GM19240 (cell line): Measurements from ENCODE around the gene ZFYVE21.

Experiments used
- DNase-seq: peaks from one replicate; pipeline ENCODE4 v3.0.0; 2011; ENCODE audit warnings: low spot score; ENCODE audit not compliant: insufficient read length

Gene ZFYVE21

GRCh38 chr14:103705504-103706284 is 9.9 kb upstream of the ZFYVE21 start:
- no peak for DNase-seq

- DNase-seq: no peak
These were observed 8.9 kb upstream of the ZFYVE21 start for GRCh38 chr14:103706551-103707328.

GRCh38 chr14:103707329-103708263 is 8.0 kb upstream of the ZFYVE21 start:
- no peak for DNase-seq

- DNase-seq: no peak
These were observed 6.8 kb upstream of the ZFYVE21 start for GRCh38 chr14:103708750-103709187.

- DNase-seq: no peak
These were observed 5.8 kb upstream of the ZFYVE21 start for GRCh38 chr14:103709814-103710213.

GRCh38 chr14:103710771-103711377 is 4.7 kb upstream of the ZFYVE21 start:
- no peak for DNase-seq

- DNase-seq: no peak
These were observed 3.8 kb upstream of the ZFYVE21 start for GRCh38 chr14:103711516-103712431.

- DNase-seq: no peak
These were observed 2.9 kb upstream of the ZFYVE21 start for GRCh38 chr14:103712633-103713247.

GRCh38 chr14:103713304-103714062 is 2.1 kb upstream of the ZFYVE21 start:
- DNase-seq: no peak

- no peak for DNase-seq
These were observed 1.4 kb upstream of the ZFYVE21 start for GRCh38 chr14:103714063-103714724.

GRCh38 chr14:103716091-103716801 is 636 bp downstream of the ZFYVE21 start:
- peak; percentile 39 for DNase-seq

GRCh38 chr14:103716899-103717411 is 1.3 kb downstream of the ZFYVE21 start:
- no peak for DNase-seq

- DNase-seq: no peak
These were observed 3.0 kb downstream of the ZFYVE21 start for GRCh38 chr14:103718572-103718971.

- no peak for DNase-seq
These were observed 4.1 kb downstream of the ZFYVE21 start for GRCh38 chr14:103719751-103720150.

GRCh38 chr14:103721334-103722120 is 5.9 kb downstream of the ZFYVE21 start:
- no peak for DNase-seq

- DNase-seq: no peak
These were observed 8.1 kb downstream of the ZFYVE21 start for GRCh38 chr14:103723748-103724081.

- no peak for DNase-seq
These were observed 8.5 kb downstream of the ZFYVE21 start for GRCh38 chr14:103724116-103724515.
